GM23338 (cell line): ENCODE measurements around the gene VPS41.

Experiments
- CREB1 ChIP-seq: fragments of 250-450 bp; sonication (Bioruptor Pico); IDR thresholded peaks from 2 replicates; pipeline ENCODE4 v1.5.0; 2020; ENCODE audit warnings: low read depth, mild to moderate bottlenecking, moderate library complexity
- ETS1 ChIP-seq: IDR thresholded peaks from 2 replicates; pipeline ENCODE4 v1.6.1; 2016; ENCODE audit warnings: antibody characterized with exemption
- EZH2 ChIP-seq: fragments of 200-600 bp; sonication (generic); IDR thresholded peaks from one replicate; pipeline ENCODE4 v1.8.0; 2017; ENCODE audit warnings: antibody characterized with exemption, mild to moderate bottlenecking, low read depth; ENCODE audit not compliant: unreplicated experiment
- EZH2phosphoT487 ChIP-seq: fragments of 200-600 bp; sonication (generic); IDR thresholded peaks from one replicate; pipeline ENCODE4 v1.8.1; 2018; ENCODE audit warnings: antibody characterized with exemption; ENCODE audit not compliant: unreplicated experiment
- JUNB ChIP-seq: IDR thresholded peaks from one replicate; pipeline ENCODE4 v1.6.1; 2016; ENCODE audit warnings: antibody characterized with exemption; ENCODE audit not compliant: unreplicated experiment
- POLR2AphosphoS5 ChIP-seq: IDR thresholded peaks from 2 replicates; pipeline ENCODE4 v1.6.1; 2016; ENCODE audit warnings: antibody characterized with exemption, low read depth
- ZNF114 ChIP-seq: fragments of 250-450 bp; sonication (Bioruptor Pico); IDR thresholded peaks from 2 replicates; pipeline ENCODE4 v1.5.0; 2020; ENCODE audit warnings: mild to moderate bottlenecking, moderate library complexity
- ZNF331 ChIP-seq: fragments of 250-450 bp; sonication (Bioruptor Pico); IDR thresholded peaks from 2 replicates; pipeline ENCODE4 v1.5.0; 2020; ENCODE audit warnings: low read depth, mild to moderate bottlenecking, moderate library complexity
- ZNF462 ChIP-seq: fragments of 250-450 bp; sonication (Bioruptor Pico); IDR thresholded peaks from 2 replicates; pipeline ENCODE4 v1.5.0; 2020; ENCODE audit warnings: mild to moderate bottlenecking, moderate library complexity
- TF ChIP-seq, protein P1 (sequence below), 2 experiments: fragments of 200-600 bp in 1 of 2; sonication (generic) in 1 of 2; conservative IDR thresholded peaks; 2 replicates each; pipeline versions ENCODE4 v1.5.1 to v1.6.1; 2016 to 2017; ENCODE audit warnings: antibody characterized with exemption in 2 of 2, low read depth in 2 of 2, mild to moderate bottlenecking in 2 of 2, moderate library complexity in 1 of 2
- TF ChIP-seq, protein P2 (sequence below): IDR thresholded peaks from one replicate; pipeline ENCODE4 v1.6.1; 2018; ENCODE audit warnings: antibody characterized with exemption; ENCODE audit not compliant: unreplicated experiment

GRCh38 chr7:38681882-38682281 lies 227.1 kb downstream of the VPS41 start:
- TF ChIP-seq EZH2, result no peak
- TF ChIP-seq, protein P1, sequence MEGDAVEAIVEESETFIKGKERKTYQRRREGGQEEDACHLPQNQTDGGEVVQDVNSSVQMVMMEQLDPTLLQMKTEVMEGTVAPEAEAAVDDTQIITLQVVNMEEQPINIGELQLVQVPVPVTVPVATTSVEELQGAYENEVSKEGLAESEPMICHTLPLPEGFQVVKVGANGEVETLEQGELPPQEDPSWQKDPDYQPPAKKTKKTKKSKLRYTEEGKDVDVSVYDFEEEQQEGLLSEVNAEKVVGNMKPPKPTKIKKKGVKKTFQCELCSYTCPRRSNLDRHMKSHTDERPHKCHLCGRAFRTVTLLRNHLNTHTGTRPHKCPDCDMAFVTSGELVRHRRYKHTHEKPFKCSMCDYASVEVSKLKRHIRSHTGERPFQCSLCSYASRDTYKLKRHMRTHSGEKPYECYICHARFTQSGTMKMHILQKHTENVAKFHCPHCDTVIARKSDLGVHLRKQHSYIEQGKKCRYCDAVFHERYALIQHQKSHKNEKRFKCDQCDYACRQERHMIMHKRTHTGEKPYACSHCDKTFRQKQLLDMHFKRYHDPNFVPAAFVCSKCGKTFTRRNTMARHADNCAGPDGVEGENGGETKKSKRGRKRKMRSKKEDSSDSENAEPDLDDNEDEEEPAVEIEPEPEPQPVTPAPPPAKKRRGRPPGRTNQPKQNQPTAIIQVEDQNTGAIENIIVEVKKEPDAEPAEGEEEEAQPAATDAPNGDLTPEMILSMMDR (conservative IDR thresholded peaks at IDR 0.05; ENCODE audit: low read depth in 2 of 2), result no peak
- TF ChIP-seq POLR2AphosphoS5, result no peak
- TF ChIP-seq EZH2phosphoT487, result no peak
- no peak for TF ChIP-seq ETS1
- TF ChIP-seq CREB1 (CRISPR knock-in tag), result no peak
- TF ChIP-seq ZNF331 (CRISPR knock-in tag), result no peak
- TF ChIP-seq, protein P2, sequence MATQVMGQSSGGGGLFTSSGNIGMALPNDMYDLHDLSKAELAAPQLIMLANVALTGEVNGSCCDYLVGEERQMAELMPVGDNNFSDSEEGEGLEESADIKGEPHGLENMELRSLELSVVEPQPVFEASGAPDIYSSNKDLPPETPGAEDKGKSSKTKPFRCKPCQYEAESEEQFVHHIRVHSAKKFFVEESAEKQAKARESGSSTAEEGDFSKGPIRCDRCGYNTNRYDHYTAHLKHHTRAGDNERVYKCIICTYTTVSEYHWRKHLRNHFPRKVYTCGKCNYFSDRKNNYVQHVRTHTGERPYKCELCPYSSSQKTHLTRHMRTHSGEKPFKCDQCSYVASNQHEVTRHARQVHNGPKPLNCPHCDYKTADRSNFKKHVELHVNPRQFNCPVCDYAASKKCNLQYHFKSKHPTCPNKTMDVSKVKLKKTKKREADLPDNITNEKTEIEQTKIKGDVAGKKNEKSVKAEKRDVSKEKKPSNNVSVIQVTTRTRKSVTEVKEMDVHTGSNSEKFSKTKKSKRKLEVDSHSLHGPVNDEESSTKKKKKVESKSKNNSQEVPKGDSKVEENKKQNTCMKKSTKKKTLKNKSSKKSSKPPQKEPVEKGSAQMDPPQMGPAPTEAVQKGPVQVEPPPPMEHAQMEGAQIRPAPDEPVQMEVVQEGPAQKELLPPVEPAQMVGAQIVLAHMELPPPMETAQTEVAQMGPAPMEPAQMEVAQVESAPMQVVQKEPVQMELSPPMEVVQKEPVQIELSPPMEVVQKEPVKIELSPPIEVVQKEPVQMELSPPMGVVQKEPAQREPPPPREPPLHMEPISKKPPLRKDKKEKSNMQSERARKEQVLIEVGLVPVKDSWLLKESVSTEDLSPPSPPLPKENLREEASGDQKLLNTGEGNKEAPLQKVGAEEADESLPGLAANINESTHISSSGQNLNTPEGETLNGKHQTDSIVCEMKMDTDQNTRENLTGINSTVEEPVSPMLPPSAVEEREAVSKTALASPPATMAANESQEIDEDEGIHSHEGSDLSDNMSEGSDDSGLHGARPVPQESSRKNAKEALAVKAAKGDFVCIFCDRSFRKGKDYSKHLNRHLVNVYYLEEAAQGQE, result no peak
- no peak for TF ChIP-seq JUNB
- no peak for TF ChIP-seq ZNF114 (CRISPR knock-in tag)
- no peak for TF ChIP-seq ZNF462 (CRISPR knock-in tag)
